Measurements from ENCODE around the gene GBX2. TPM values are rescaled to one million over a fixed set of nuclear protein-coding genes. Genes with fewer than 3 reads are reported as not detected.

Gene GBX2
- total and polyA plus RNA-seq, 2 experiments from 2014 or later = not detected

- Histone ChIP-seq H2AFZ (no peak overlapping the region), H4K20me1 (ENCODE audit: insufficient read depth) (no peaks in the 10 kb centered on the region), H3K27ac (no peak overlapping the region), H3K9me2 (ENCODE audit: insufficient read depth) (no peaks in the 10 kb centered on the region), H3K4me3 (no peak overlapping the region), H3K9ac (no peak overlapping the region), H3K36me3 (ENCODE audit: low read depth) (no peaks in the 10 kb centered on the region), H3K79me2 (ENCODE audit: insufficient read depth) (no peaks in the 10 kb centered on the region), H3K27me3 (replicated peaks; ENCODE audit: insufficient read depth) (peaks cover 54% of the 10 kb centered on the region), H3K4me1 (ENCODE audit: insufficient read depth) (0 out of 2 replicates have a peak, but pooled peaks cover 9% of the 10 kb centered on the region), H3K9me3 (ENCODE audit: low read depth) (no peaks in the 10 kb centered on the region), H3K4me2 (ENCODE audit: unreplicated experiment) (no peak overlapping the region), H3F3A (ENCODE audit: insufficient read depth) (no peaks in the 10 kb centered on the region)
- 32 to 36% methylated on average over 6 to 29 of the region's 33 CpGs for WGBS, 2 experiments (ENCODE audit: low coverage in 1 of 2, low lambda C conversion rate in 2 of 2, missing lambda C conversion rate in 2 of 2)
- in situ Hi-C loops (cut with MboI) = no loop called here
- TF ChIP-seq EZH2 (IDR thresholded peaks at IDR 0.05; ENCODE audit: insufficient read depth, poor library complexity, severe bottlenecking) (no peak), EZH2phosphoT487 (IDR thresholded peaks at IDR 0.05; ENCODE audit: insufficient read depth, low read depth) (no peak)
- DNase-seq = no peak
Observed at GRCh38 chr2:236159778-236160170, 8.4 kb downstream of the GBX2 start.

DNA sequence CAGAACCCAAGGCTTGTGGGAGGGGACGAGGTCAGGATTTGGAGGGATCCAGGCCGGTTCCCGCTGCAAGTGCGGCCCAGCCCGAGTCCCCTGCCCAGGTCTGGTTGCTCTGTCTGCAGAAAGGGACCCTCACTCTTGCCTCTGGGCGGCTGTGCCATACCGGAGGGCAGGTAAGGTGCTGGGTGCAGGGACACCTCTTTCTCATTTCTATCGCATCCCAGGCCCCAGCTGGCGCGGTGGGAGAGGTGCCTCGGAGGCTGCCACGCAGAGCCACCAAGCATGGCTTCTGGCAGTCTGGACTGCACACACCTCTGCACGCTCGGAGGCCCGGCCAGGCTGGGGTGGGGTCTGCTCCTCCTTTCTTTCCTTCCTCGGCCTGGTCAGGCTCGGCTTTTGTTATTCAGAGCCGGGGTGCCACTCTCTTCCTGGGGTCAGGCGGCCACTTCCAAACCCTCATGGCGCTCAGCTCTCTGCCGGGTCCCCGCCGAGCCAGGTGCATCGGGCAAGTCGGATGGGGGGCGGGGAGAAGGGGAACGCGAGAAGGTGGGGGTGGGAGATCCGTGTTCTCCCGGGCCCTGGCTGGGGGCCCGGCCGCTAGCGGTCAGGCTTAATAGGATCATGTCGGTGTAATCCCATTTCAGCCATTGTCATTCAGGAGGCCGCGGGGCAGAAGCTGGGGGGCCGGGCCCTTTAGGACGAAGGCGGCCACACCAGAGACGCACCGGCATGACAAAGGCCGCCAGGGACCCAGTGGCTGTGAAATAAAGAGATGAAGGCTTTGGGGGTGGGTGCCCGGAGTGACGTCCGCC, 9.0 kb downstream of the GBX2 start:
- WGBS, 2 experiments (ENCODE audit: low coverage in 1 of 2, low lambda C conversion rate in 2 of 2, missing lambda C conversion rate in 2 of 2) = 42 to 52% methylated on average over 35 to 40 of the region's 45 CpGs
- TF ChIP-seq EZH2 (IDR thresholded peaks at IDR 0.05; ENCODE audit: insufficient read depth, poor library complexity, severe bottlenecking) (no peak), EZH2phosphoT487 (IDR thresholded peaks at IDR 0.05; ENCODE audit: insufficient read depth, low read depth) (no peak)
- Histone ChIP-seq H3K79me2 (ENCODE audit: insufficient read depth) (no peaks in the 10 kb centered on the region), H4K20me1 (ENCODE audit: insufficient read depth) (no peaks in the 10 kb centered on the region), H3K9me3 (ENCODE audit: low read depth) (no peaks in the 10 kb centered on the region), H2AFZ (no peak overlapping the region), H3K4me1 (ENCODE audit: insufficient read depth) (0 out of 2 replicates have a peak, but pooled peaks cover 5% of the 10 kb centered on the region), H3F3A (ENCODE audit: insufficient read depth) (no peaks in the 10 kb centered on the region), H3K36me3 (ENCODE audit: low read depth) (no peaks in the 10 kb centered on the region), H3K9ac (no peak overlapping the region), H3K9me2 (ENCODE audit: insufficient read depth) (no peaks in the 10 kb centered on the region), H3K4me2 (ENCODE audit: unreplicated experiment) (no peak overlapping the region), H3K27me3 (replicated peaks; ENCODE audit: insufficient read depth) (peaks cover 48% of the 10 kb centered on the region), H3K4me3 (no peak overlapping the region), H3K27ac (no peak overlapping the region)
- DNase-seq = no peak
- in situ Hi-C loops (cut with MboI) = no loop called here

GRCh38 chr2:236157815-236158498, 10.2 kb downstream of the GBX2 start:
- peaks cover 37% of the 10 kb centered on the region for H3K27me3 ChIP-seq (replicated peaks; ENCODE audit: insufficient read depth)
- 86 to 88% methylated on average over 10 of the region's 10 CpGs for WGBS, 2 experiments (ENCODE audit: low coverage in 1 of 2, low lambda C conversion rate in 2 of 2, missing lambda C conversion rate in 2 of 2)
- no peak overlapping the region for H3K4me3 ChIP-seq
- no peaks in the 10 kb centered on the region for H3K9me2 ChIP-seq (ENCODE audit: insufficient read depth)
- no peak overlapping the region for H3K9ac ChIP-seq
- H2AFZ ChIP-seq = no peak overlapping the region
- no peak overlapping the region for H3K27ac ChIP-seq
- no peaks in the 10 kb centered on the region for H4K20me1 ChIP-seq (ENCODE audit: insufficient read depth)
- TF ChIP-seq EZH2phosphoT487 (IDR thresholded peaks at IDR 0.05; ENCODE audit: insufficient read depth, low read depth) (no peak), EZH2 (IDR thresholded peaks at IDR 0.05; ENCODE audit: insufficient read depth, poor library complexity, severe bottlenecking) (no peak)
- H3K36me3 ChIP-seq (ENCODE audit: low read depth) = no peaks in the 10 kb centered on the region
- no peaks in the 10 kb centered on the region for H3K9me3 ChIP-seq (ENCODE audit: low read depth)
- no peak for DNase-seq
- no peaks in the 10 kb centered on the region for H3K79me2 ChIP-seq (ENCODE audit: insufficient read depth)
- in situ Hi-C loops (cut with MboI) = no loop called here
- H3K4me2 ChIP-seq (ENCODE audit: unreplicated experiment) = no peak overlapping the region
- no peaks in the 10 kb centered on the region for H3F3A ChIP-seq (ENCODE audit: insufficient read depth)
- H3K4me1 ChIP-seq (ENCODE audit: insufficient read depth) = no peaks in the 10 kb centered on the region

DNA sequence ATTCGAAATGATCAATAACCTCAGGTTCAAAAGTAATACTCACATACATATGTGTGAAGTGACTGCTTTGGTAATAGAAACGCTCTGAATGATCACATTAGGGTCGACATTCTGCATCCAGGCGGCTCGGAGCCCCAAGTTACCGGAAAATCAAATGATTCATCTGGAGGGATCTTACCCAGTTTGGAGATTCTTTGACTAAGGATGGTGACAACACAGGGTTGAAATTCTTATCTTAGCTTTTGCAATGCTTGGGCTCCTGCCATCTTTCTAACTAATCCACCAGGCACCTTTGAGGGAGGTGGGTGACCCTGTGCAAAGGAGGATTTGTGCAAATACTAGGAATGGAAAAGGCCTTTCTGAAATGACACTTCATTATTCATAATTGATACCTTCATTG, 10.8 kb downstream of the GBX2 start:
- Histone ChIP-seq H3F3A (ENCODE audit: insufficient read depth) (no peaks in the 10 kb centered on the region), H3K9me3 (ENCODE audit: low read depth) (no peaks in the 10 kb centered on the region), H3K27me3 (replicated peaks; ENCODE audit: insufficient read depth) (peaks cover 31% of the 10 kb centered on the region), H3K4me1 (ENCODE audit: insufficient read depth) (no peaks in the 10 kb centered on the region), H2AFZ (no peak overlapping the region), H3K4me2 (ENCODE audit: unreplicated experiment) (no peak overlapping the region), H3K27ac (no peak overlapping the region), H3K79me2 (ENCODE audit: insufficient read depth) (no peaks in the 10 kb centered on the region), H3K36me3 (ENCODE audit: low read depth) (no peaks in the 10 kb centered on the region), H3K9ac (no peak overlapping the region), H3K9me2 (ENCODE audit: insufficient read depth) (no peaks in the 10 kb centered on the region), H4K20me1 (ENCODE audit: insufficient read depth) (no peaks in the 10 kb centered on the region), H3K4me3 (no peak overlapping the region)
- in situ Hi-C loops (cut with MboI) = no loop called here
- no peak for DNase-seq
- WGBS, 2 experiments (ENCODE audit: low coverage in 1 of 2, low lambda C conversion rate in 2 of 2, missing lambda C conversion rate in 2 of 2) = 77 to 80% methylated on average over 6 of the region's 6 CpGs
- no peak for TF ChIP-seq EZH2phosphoT487 (IDR thresholded peaks at IDR 0.05; ENCODE audit: insufficient read depth, low read depth)
- no peak for TF ChIP-seq EZH2 (IDR thresholded peaks at IDR 0.05; ENCODE audit: insufficient read depth, poor library complexity, severe bottlenecking)
